GM18861 (cell line): ENCODE measurements around the gene ADAMTS4.
A peak's percentile ranks its signal among the peaks of the same experiment; 100 is the strongest.

Source experiments
- ATAC-seq: cut with Tn5 transposase; IDR thresholded peaks from one replicate; pipeline ENCODE4 v1.9.1; 2021; ENCODE audit not compliant: unreplicated experiment

The ADAMTS4 gene

DNA sequence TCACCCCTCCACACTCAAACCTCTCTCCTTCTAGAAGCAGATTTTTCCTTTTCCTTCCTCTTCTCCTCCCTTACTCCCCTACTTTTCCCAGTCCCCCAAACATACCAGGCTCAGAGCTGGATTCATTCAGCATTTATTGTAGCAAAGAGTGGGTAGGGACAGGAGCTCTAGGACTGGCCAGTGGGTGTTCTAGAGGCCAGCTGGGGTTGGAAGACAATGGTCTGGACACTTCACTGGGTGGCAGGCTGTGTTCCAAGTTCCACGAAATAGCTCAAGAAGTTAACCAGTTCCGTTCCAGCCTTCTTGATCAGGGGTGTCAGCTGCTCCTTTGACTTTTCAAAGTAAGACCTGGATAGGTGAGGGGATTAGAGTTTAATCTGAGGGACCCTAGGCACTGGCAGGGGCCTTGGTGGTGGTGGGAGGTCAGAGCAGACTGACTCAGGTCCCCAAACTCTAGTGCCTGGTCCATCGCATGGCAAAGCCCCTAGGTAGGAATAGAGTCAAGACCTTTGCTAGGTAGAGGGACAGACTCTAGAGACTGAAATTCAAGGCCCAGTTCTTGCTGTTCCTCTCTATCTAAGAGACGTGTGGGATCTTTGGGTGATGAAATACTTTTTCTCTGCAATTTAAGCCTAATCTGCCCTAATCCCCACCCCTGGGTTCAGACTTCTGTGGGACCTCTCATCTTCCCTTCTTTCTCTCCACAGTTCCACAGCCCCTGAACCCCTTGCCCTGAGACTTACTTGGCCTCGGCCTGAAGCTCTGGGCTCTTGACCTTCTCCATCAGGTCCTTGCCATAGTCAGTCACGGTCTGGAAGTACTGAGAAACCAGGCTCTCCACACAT lies 23.5 kb upstream of the ADAMTS4 start:
- no peak for ATAC-seq

DNA sequence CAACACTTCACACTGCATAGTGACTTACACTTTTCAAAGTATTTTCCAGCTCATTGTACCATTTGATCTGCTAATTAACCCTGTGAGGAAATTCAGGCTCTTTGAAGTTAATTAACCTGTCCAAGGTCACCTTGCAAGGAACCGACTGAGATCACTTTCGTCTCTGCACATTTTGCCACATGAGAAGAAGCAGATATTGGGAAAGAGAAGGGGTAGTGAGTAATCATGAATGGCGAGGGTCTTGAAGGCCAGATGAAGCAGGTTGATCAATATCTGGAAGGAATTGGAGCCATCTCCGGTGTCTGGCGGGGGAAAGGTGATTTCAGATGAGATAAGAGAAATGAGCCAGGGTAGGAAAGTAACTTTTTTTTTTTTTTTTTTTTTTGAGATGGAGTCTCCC lies 21.1 kb upstream of the ADAMTS4 start:
- ATAC-seq = no peak

DNA sequence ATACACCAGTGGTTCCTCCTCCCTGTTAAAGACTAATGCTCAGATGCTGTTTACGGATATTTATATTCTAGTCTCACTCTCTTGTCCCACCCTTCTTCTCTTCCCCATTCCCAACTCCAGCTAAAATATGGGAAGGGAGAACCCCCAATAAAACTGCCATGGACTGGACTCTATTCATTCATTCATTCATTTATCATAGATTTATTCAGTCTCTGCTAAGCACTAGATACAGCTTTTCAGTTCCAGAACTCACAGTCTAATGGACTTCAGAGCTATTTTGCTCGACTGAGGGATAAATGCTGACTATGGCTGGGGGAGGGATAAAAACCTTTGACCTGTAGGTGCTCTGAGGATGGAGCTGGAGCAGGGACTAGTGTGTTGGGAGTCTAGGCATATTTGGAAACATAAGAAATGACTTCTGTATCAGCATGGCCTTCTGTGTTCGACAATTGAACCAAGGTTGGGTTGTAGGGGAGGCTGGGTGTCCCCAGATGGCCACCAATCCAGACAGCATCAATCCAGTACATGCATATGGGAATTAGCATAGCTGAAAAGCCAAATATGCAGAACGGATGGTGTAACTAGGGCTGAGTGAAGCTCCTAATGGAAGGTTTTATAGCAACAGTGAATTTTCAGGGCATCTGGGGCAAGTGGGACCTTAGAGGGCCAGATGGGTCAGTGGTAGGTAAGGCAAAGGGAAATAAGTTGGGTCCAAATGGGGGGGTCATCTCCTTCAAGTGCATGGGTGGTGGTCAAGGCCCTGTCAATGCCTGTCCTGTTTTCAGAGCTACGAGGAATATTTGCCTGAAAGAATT lies 20.4 kb upstream of the ADAMTS4 start:
- ATAC-seq = no peak

DNA sequence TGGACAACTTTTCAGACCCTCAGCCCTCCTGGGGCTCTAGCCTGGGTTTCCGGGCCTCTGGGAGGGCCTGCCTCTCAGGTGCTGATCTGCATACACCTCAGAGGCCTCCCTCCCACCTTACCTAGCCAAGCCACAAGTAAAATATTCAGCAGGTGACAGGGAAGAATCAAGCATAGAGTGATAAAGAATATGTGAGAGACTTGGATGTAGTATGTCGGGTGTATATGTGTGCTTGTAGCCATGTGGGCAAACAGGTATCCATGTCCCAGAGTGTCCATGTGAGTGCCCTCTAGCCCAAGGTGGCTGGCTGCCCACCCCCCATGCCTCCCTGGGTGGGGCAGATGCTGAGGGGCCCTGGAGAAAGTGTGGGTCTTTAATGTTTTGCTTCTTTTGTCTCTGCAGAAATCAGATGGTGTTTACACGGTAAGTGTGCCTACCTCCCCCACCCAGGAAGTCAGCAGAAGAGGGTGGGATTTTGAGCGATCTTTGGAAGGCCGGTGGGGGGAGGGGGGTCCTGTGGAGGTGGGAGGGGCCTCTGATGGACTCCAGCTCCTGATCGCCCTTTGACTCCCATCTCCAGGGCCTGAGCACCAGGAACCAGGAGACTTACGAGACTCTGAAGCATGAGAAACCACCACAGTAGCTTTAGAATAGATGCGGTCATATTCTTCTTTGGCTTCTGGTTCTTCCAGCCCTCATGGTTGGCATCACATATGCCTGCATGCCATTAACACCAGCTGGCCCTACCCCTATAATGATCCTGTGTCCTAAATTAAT lies 19.6 kb upstream of the ADAMTS4 start:
- ATAC-seq = no peak

DNA sequence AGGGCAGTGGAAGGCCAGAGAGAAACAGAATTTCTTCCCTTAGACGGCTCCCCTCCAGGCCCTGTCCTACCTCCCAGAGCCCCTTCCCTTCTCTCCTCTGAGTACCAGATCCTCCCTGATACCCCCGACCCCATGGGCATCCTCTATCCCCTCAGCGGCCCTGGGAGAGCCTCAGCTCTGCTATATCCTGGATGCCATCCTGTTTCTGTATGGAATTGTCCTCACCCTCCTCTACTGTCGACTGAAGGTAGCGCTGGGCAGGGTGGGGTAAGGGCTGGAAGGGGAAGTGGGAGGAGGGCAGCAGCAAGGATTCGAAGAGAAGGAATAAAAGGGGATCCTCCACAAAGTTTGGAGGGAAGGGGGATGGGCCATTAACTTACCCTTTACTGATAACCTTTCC lies 19.0 kb upstream of the ADAMTS4 start:
- ATAC-seq = no peak

DNA sequence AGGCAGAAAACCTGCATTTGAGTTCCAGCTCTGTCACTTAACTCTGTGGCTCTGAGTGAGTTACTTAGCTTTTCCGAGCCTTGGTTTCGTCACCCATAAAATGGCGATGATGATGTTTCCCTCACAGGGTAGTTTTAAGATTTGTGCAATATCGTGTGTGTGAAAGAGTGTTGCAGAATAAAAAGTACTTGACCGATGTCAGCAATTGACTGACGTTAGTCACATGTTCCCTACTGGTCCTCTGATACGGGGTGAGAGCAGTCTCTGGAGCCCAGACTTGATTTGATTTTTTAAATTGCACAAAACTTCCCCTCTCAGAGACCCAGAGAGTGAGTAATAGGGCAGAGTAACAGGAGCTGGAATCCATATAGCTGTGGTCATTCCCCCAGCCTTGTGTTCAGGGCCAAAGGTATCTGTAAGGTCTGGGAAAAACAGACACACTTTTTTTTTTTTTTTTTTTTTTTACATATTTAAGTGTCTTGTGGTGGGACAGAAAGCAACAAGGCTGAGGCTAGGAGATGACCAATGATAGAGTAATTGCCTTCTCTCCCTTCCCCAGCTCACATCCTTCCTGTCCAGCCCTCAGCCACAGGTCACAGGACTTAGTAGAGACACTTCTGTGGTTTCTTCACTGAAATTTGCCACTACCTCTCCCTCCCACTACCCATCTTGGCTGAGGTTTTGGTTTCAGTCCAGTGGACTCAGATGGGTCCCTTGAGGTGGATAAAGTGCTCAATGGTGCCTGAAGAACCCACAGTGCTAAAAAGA lies 18.3 kb upstream of the ADAMTS4 start:
- peak; percentile 89 for ATAC-seq

DNA sequence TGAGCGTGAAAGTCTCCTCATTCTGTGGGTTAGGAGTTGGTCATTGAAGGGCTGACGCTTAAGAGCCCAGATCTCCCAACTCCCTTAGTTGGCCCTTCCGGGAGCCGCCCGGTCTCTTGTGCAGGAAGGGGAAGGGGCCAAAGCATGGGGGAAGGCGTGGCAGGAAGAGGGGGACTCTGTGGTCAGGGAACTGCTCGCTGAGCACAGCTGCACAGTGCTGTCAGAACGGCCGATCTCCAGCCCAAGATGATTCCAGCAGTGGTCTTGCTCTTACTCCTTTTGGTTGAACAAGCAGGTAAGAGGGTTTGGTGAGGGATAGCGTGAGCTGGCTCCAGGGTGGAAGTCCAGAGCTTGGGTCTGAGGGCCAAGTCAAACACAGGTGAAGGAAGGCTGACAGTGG lies 16.2 kb upstream of the ADAMTS4 start, which contains the start of gene FCER1G:
Gene FCER1G (plus strand): TSS at position 220 of the 400 bp plus-strand sequence. CDS start 27 bp downstream, at position 247.
- ATAC-seq = no peak

DNA sequence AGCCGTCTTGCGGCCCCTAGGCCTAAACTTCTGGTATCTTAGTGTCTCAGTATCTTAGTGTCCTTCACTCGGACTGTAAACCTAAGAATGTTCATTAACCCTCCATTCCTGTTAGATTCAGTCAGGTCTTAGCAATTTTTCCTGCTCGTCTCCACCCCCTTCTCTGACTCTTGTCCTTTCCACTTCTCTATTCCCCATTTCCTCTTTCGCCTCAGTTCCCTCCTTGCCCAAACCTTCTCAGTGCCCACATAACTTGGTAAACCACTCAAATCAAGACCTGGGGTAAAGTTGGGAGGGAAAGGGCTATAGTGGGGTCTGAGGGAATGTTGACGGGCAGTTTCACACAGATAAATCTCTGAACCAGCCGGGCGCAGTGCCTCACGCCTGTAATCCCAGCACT lies 15.5 kb upstream of the ADAMTS4 start:
- ATAC-seq = no peak

DNA sequence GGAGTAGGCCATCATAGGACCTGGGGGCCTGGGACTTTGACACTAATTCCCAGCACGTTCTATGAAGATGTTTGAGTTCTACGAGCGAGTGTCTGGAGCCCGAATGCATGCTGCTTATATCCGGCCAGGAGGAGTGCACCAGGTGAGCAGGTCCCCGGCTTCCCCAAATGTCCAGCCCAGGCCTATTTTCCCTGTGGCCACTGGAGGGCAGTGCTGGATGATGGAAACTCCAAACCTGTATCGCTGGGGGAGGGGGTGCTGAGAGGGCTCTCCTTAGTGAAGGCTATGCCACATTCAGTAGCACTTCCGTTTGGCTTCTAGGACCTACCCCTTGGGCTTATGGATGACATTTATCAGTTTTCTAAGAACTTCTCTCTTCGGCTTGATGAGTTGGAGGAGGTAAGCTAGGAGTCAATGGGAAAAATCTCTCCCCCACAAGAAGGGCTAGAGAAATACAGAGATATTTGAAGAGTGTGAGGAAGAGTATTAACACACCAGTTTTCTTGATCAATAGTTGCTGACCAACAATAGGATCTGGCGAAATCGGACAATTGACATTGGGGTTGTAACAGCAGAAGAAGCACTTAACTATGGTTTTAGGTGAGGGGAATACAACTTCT lies 11.0 kb upstream of the ADAMTS4 start:
- peak; percentile 60 for ATAC-seq

DNA sequence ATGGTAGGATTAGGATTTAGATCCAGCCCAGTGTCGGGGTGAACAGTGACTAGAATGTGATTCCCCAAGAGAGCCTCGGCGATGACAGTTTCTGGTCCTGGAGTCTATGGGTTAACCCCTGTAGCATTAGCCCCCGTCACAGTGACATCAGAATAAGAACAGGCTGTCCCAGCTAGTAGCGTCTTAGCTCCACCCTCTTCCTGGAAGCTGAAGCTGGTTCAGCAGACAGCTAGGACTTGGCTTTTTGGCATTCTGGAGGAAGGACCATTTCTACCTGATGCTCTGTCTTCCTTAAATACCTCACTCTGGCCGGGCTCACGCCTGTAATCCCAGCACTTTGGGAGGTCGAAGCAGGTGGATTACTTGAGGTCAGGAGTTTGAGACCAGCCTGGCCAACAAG lies 8.3 kb upstream of the ADAMTS4 start:
- ATAC-seq = no peak

DNA sequence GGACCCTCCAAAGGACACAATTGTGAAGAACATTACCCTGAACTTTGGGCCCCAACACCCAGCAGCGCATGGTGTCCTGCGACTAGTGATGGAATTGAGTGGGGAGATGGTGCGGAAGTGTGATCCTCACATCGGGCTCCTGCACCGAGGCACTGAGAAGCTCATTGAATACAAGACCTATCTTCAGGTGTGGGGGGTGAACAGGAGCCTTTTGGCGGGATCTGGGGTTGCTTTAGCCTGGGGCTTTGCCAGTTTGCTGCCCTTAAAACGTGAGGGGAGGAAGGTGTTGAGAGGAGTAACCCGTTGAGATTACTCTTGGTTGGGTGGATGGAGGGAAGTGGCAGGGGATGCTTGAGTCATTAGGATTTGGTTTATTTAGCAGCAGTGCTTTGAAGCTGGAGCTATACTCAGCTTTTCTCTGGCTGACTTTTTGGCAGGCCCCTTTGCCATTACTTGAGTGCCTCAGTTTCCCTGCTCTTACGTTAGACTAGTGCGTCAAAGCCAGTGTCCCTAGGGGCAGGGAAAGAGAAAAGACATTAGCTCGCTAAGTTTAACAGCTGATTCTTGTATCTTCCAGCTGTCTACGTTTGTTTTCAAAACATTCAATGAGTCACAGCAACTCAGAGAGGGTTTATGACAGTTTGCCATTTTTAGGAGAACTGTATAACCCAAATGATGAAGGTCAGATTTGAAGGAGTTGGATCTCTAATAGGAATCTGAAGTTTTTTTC lies 7.7 kb upstream of the ADAMTS4 start:
- no peak for ATAC-seq

DNA sequence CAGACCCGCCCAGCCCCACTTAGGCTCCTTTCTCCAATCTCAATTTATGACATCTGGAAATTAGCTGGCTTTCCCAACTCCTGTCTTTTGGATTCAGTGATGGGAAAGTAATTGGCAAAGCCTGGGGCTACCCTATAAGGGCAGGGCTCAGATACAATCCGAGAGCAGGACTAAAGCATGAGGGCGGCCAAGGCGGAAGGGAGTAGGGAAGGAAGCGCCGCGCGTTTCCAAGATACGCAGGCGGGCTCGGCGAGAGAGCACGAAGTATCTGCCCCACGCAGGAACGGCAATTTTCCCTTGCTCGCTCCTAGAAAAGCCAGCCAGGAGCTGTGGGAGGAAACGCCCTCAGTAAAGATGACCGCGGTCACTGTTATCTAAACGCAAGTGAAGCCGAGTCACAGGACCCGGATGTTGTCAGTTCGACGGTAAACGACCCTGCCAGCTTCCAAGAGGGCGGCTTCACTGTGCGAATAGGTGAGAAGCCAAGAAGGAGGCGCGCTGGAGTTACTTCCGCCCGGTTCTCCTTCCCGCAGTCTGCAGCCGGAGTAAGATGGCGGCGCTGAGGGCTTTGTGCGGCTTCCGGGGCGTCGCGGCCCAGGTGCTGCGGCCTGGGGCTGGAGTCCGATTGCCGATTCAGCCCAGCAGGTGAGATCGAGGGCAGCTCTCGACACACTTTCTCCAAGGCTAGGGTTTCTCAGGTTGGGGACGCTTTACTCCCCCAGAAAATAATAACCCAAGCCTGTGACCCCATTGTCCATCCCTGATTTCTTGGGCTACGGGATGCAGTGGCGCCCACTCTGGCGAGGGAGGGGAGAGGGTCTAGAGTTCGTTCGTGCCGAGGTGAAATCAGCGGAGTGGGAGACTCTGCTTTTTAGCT lies 3.2 kb upstream of the ADAMTS4 start, which contains the start of gene NDUFS2:
Gene NDUFS2 (plus strand): TSS at position 532 of the 877 bp plus-strand sequence. CDS start 19 bp downstream, at position 551.
- peak; percentile 87 for ATAC-seq

DNA sequence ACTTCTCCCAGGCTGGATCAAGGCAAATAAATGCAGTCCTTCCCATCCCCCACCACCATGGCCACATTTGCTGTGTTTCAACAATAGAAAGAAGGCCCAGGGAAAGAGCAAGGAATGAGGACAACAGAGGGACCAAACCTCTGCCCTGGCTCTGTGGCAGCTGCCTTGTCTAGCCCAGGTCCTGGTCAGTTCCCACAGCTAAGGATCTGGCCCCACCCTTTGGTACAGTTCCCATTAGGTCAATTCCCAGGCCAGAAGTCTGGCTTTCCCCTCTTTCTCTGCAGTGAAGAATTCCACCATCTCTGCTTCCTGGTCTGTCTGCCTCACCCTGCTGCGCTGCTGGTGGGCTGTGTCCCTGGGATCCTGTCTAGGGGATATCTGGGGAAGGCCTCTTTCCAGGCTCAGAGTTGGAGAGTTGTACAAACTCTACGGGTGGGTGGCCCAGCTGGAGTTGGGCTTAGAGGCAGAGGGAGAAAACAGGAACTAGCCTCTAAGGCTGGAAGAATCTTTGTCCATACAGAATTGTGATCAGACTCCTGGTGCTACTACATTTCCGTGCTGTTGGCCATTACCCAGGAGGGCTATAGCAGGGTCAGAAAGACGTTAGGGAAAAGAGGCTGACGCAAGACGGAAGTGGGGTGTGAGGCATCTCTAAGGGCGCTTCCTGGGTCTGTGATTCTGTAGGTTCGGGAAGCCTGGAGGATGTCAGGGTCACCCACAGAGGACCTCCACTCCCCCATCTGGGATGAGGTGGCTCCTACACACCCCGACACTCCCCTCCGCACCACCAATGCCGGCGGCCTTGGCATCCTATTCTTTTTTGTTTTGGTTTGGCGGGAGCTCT lies 2.4 kb upstream of the ADAMTS4 start:
- no peak for ATAC-seq

DNA sequence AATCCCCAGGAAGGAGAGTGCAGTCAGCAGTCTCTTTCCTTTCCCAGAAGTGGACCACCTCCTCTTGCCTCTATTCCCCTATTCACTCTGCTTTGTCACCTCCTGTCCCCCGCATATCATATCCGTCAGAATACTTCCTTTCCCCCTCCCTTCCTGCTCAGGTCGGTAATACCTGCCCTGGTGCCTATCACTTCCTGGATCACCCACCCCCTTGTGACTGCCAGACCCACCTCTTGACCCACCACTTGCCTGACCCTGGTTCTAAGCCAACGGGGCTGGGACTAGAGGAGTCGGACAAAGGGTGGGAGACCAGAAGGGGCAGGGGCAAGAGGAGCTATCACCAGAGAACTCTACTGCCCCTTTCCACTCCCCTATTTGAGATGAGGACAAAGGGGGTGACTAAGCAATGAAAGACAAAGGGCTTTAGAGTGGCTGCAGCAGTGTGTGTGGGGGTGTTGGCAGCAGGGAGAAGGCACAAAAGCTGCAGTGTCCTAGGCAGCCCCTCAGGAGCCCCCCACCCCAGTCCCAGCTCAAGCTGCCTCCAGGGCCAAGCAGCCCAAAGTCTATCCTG lies 1.7 kb upstream of the ADAMTS4 start:
- no peak for ATAC-seq

DNA sequence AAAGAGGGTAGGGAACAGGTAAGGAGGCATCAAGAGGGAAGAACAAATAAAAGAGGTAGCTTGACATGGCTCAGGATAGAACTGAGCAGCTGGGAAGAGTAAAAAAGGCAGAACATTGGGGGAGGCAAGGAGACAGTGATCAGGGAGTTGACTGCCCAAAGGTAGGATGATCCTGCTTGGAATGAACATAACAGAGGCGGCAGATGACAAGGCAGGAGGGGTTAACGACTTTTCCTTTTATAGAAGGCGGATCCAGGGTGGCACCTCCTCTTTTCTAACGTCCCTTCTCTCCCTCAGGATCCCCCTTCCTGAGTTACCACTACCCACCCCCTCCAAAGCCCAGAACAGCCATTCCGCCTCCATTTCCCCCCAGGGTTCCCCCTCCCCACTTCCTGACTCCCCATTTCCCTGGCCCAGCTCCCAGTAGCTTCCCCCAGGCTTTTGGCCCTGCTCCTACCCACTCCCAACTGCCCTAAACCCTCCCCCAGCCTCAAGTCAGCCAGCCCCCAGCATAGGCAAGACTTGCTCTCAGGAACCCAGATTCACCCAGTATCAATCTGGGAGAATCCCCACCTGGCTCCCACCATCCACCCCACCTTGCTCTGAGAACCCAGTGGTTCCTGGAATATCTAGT lies 769 bp upstream of the ADAMTS4 start:
- no peak for ATAC-seq

DNA sequence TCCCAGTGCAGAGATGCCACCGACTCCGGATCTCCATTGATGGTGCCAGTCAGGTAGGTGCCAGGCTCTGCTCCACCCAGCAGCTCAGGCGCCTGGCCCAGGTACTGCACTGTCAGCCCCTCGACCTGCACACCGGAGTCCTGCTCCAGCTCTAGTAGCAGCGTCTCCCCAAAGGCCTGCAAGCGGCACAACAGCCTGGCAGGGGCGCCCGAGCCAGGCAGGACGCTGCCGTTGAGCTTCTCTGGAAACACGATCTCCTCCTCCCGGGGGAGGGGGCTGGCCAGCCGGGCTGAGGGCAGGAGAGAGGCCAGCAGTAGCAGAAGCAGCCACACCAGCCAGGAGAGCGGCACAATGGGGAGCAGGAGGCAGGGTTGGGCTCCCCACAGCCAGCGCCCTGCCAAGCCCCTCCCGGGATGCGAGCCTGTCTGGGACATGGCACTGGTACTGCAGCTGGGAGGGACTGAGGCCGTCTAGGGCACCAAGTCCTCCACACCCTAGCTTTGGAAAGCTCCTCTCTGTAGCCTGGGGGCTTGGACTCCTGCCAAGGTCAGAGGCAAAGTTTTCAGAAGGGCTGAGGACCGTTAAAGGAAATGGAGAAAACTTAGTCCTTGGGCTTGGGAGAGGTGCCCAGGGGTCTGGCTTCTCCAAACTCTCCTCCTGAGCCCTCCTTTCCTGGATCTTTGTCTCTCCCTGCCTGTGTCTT lies 509 bp downstream of the ADAMTS4 start:
- ATAC-seq = no peak
